Aorta (tissue), 5 donors: ENCODE results near the gene ITGB2. TPM values are rescaled to one million over a fixed set of nuclear protein-coding genes. Genes with fewer than 3 reads are reported as not detected.

Experiments used
- ATAC-seq: fragments of 200-7000 bp; cut with Tn5 transposase; one replicate; pipeline ENCODE4 v1.9.1; 2022; ENCODE audit warnings: moderate library complexity; ENCODE audit not compliant: low FRiP score
- DNase-seq, 2 donors: peaks; one replicate each; pipeline ENCODE4 v3.0.0-alpha.2; 2020
- H3K27ac ChIP-seq, 2 donors: one replicate each; pipeline ENCODE4 v1.5.1; 2013; ENCODE audit warnings: low read length in 2 of 2, mild to moderate bottlenecking in 2 of 2, moderate library complexity in 2 of 2, control low read depth in 1 of 2, inconsistent platforms in 1 of 2, low read depth in 1 of 2
- H3K27me3 ChIP-seq, 2 donors: one replicate each; pipeline ENCODE4 v1.6.1; 2013; ENCODE audit warnings: control low read depth in 1 of 2, low read length in 1 of 2, mild to moderate bottlenecking in 1 of 2, moderate library complexity in 1 of 2; ENCODE audit not compliant: insufficient read depth in 2 of 2, control insufficient read depth in 1 of 2
- H3K36me3 ChIP-seq, 2 donors: one replicate each; pipeline ENCODE4 v1.6.1; 2013; ENCODE audit warnings: control low read depth in 1 of 2, low read length in 1 of 2, mild to moderate bottlenecking in 1 of 2; ENCODE audit not compliant: insufficient read depth in 2 of 2, control insufficient read depth in 1 of 2
- H3K4me1 ChIP-seq, 2 donors: one replicate each; pipeline ENCODE4 v1.6.1; 2013; ENCODE audit warnings: low read length in 2 of 2, control low read depth in 1 of 2, mild to moderate bottlenecking in 1 of 2, moderate library complexity in 1 of 2; ENCODE audit not compliant: insufficient read depth in 2 of 2, control insufficient read depth in 1 of 2
- H3K4me3 ChIP-seq, 2 donors: one replicate each; pipeline ENCODE4 v1.5.1; 2013; ENCODE audit warnings: low read length in 2 of 2, control low read depth in 1 of 2, mild to moderate bottlenecking in 1 of 2
- H3K9me3 ChIP-seq: one replicate; pipeline ENCODE4 v1.6.1; 2013; ENCODE audit warnings: mild to moderate bottlenecking, low read length; ENCODE audit not compliant: control insufficient read depth
- WGBS, 2 donors: extraction: QIAGEN DNeasy Blood & Tissue Kit; methylation state at CpG; one replicate each; pipeline ENCODE4 v1.1.7; 2013; 5-methylcytosine and 5-hydroxymethylcytosine counted together
- intact Hi-C, 2 donors: fragments of 100-400 bp; cut with DNase I; formaldehyde crosslinking; loops; one replicate each; pipeline versions ENCODE4 v1.14.2 to v1.15.0; 2022
- polyA plus RNA-seq, 2 donors: library from polyadenylated mRNA; stranded (reverse); fragments of 200-250 nt; gene quantifications; one replicate each; pipeline ENCODE4 v1.2.3, GENCODE V29; 2013
- total RNA-seq, 2 donors: library from RNA; stranded (reverse); fragmentation: NEBNext Ultra II Directional; extraction: Animal tissue kit (Norgen Biotek cat#: 25700); gene quantifications; one replicate each; pipeline ENCODE4 v1.2.1, GENCODE V29; 2021
- donor health status: healthy with polysubstance abuse.
- donor health status: Bipolar disorder and iron deficiency.
- donor health status: DM: no; HTN: no; CAD: no.
- donor health status: DM: no; HTN: no; CAD: no.
- donor health status: DM: yes; HTN: yes; CAD: no.

ITGB2 gene
- total and polyA plus RNA-seq, 4 donors: 6.7 to 110 (median 57.0) TPM

DNA sequence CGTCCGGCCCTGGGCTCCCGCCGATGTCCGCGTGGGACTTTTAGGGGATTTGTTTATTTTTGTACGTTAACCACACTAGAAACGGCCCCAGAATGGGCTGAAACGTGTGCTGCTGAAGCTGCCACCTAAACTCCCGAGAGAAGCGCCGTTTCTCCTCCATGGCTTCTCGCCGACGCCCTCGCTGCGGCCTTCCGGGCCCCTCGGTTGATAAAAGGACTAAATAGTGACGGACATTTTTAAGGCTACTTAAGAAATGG lies 46.5 kb downstream of the ITGB2 start:
- WGBS, 2 donors: 0 to 2% methylated on average over 20 of the region's 20 CpGs
- peak overlapping the region; percentile 8 to 57 for H3K4me3 ChIP-seq
- ATAC-seq (no peak), DNase-seq (no peak)
- H3K27me3 ChIP-seq: no peaks in the 10 kb centered on the region
- peak overlapping the region; percentile 93 to 95 for H3K27ac ChIP-seq
- no peaks in the 10 kb centered on the region for H3K9me3 ChIP-seq
- H3K4me1 ChIP-seq: peaks cover 0 to 4% of the 10 kb centered on the region in 2 donors
- H3K36me3 ChIP-seq: no peaks in the 10 kb centered on the region
- intact Hi-C loops: loop anchor here (5.0 to 10.0 kb wide), 3 partner anchors 57 to 261 kb away; partner anchors contain the start of genes SUMO3 (in 2 of the 2) and UBE2G2 (in 1 of the 2)

DNA sequence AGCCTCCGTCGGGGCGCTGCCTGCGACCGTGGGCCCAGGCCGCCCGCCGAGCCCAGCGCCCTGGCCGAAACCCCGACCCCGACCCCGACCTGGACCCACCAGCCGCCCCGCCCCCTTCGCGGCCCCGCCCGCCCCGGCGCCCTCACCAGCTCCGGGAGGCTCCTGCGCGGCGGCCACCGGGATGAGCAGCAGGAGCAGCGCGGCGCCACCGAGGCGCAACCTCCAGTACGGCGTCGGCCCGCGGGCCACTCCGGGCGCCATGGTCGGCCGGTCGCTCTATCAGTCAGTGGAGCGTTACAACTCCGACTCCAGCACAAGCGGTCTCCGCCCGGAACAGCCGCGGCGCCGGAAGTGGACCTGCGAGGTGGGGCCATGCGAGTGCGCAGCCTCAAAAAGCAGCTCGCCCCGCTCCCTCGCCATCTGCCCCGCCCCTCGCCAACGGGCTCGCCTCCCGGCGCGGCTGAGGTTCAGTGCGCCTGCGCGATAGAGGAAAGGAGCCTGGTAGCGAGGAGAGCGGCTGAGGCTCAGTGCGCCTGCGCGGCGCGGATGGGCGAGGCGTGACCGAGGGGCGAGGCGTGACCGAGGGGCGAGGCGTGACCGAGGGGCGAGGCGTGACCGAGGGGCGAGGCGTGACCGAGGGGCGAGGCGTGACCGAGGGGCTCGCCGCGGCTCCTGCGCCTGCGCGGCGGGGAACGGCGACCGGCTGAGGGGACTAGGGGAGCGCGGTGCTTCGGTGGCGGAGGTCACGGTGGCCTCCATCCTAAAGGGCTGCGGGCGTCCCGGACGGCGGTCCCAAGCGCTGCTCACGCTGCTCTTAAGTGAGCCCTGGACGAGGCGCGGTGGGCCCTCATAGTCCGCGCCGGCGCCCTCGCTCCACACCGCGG lies 47.1 kb downstream of the ITGB2 start, which contains the start of gene PTTG1IP:
Gene PTTG1IP, minus strand, starts transcription at position 335 of the 884 bp plus-strand sequence. Its CDS starts 74 bp downstream, at position 261.
- intact Hi-C loops: loop anchor here (5.0 to 10.0 kb wide), 3 partner anchors 56 to 261 kb away; partner anchors contain the start of genes SUMO3 (in 2 of the 2) and UBE2G2 (in 1 of the 2)
- ATAC-seq: peak; percentile 91
- H3K4me3 ChIP-seq: peak within 1 kb of the TSS; percentile 88 to 89
- H3K4me1 ChIP-seq: peaks cover 0 to 4% of the 10 kb centered on the region in 2 donors
- WGBS, 2 donors: 0 to 1% methylated on average over 97 to 123 of the region's 123 CpGs
- H3K27me3 ChIP-seq: no peaks in the 10 kb centered on the region
- DNase-seq: peak; percentile 99 to 100
- H3K9me3 ChIP-seq: no peaks in the 10 kb centered on the region
- H3K27ac ChIP-seq: peak within 1 kb of the TSS; percentile 95 to 98
- no peaks in the 10 kb centered on the region for H3K36me3 ChIP-seq

DNA sequence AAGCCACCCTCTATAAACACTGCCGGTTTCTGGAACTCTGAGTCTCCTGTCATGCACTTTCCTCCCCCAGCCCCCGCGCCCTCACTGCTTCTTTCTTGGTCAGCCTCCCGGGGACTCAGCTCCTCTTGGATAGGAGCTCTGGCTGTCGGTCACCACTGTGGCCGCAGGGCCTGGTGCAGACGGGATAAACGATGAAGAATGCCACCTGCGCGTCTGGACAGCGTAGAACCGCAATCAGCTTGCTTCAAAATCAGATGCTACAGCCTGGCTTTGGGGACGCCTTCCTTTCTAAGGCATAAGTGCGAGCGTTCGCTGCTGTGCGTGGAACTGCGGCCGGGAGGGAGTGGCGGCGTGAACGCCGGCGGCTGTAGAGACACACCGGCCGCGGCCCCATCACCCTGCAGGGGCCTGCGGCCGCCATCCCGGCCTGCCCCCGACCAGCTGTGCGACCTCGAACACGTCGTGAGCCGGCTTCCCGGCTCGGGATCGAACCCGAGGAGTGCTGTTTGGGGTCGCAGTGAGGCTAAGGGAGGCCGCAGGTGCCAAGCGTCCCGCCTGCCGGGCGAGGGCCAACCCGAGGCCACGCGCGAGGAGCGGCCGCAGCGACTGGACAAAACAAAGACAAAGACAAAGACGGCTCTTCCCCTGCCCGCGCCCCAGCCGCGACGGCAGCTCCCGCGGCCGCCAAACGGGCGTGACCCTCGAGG lies 47.9 kb downstream of the ITGB2 start:
- WGBS, 2 donors: 0% methylated on average over 56 to 65 of the region's 65 CpGs
- DNase-seq: peak; percentile 70 to 83

DNA sequence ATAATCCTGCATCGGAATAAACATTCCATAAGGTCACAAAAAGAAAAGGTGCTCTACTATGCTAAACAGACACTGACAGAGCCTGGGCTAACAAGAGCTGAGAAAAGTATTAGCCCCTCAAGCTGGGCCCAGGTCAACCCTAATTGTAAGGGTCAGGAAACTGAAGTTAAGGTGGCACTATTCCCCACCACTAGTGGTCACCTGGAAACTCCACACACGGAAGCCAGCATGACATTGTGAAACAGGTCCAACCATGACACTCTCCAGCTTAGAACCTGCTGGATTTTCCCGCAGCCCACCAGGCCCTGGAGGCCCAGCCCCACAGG lies 48.4 kb downstream of the ITGB2 start:
- Histone ChIP-seq H3K9me3 (no peaks in the 10 kb centered on the region), H3K4me3 (peak overlapping the region; percentile 88 to 89), H3K36me3 (no peaks in the 10 kb centered on the region), H3K27ac (peak overlapping the region; percentile 62 to 98), H3K4me1 (peaks cover 0 to 4% of the 10 kb centered on the region in 2 donors), H3K27me3 (no peaks in the 10 kb centered on the region)
- ATAC-seq (no peak), DNase-seq (no peak)
- intact Hi-C loops: loop anchor here (5.0 to 10.0 kb wide), 3 partner anchors 55 to 263 kb away; partner anchors contain the start of genes SUMO3 (in 2 of the 2) and UBE2G2 (in 1 of the 2)
- WGBS, 2 donors: 2% methylated on average over 3 of the region's 3 CpGs

More for the DNA sequence above, 47.9 kb downstream of the ITGB2 start:
- H3K4me1 ChIP-seq: peaks cover 0 to 4% of the 10 kb centered on the region in 2 donors
- H3K36me3 ChIP-seq: no peaks in the 10 kb centered on the region
- no peaks in the 10 kb centered on the region for H3K9me3 ChIP-seq
- peak overlapping the region; percentile 88 to 89 for H3K4me3 ChIP-seq
- no peak for ATAC-seq
- H3K27ac ChIP-seq: peak overlapping the region; percentile 62 to 98
- H3K27me3 ChIP-seq: no peaks in the 10 kb centered on the region
- intact Hi-C loops: loop anchor here (5.0 to 10.0 kb wide), 3 partner anchors 56 to 262 kb away; partner anchors contain the start of genes SUMO3 (in 2 of the 2) and UBE2G2 (in 1 of the 2)

DNA sequence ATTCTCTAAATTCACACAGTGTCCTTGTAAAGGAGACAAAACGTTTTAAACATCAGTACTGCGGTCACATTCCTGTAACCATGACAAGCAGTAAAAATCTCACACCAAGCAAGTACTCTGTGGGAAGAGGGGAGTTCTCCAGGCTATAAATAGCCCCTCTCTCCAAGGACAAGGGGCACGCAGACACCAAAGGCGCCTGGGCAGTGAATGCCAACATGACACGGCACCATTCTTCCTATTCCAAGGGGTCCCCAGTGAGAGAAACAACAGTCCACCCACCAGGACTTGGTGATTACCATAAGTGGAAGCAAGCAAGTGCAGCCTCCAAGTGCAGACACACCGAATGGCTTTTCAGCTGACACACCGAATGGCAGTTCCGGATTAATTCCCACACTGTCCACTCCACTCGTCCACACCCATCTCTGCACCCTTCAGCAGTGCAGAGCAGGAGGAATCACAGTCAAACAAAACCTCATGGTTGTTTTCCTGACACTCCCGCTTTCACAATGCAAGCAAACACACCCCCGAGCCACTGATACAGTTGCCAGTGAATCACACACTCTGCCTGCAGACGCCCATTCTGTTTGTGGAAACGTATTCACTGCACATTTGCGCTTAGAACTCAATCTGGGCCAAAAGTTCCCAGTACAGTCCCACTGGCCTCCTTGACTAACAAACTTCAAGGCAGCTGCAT lies 49.0 kb downstream of the ITGB2 start:
- Histone ChIP-seq H3K4me1 (peaks cover 0 to 4% of the 10 kb centered on the region in 2 donors), H3K27me3 (no peaks in the 10 kb centered on the region), H3K36me3 (no peaks in the 10 kb centered on the region), H3K27ac (peak overlapping the region; percentile 62 to 98), H3K9me3 (no peaks in the 10 kb centered on the region), H3K4me3 (peak overlapping the region; percentile 88 to 89)
- DNase-seq: peak; percentile 74 to 81
- ATAC-seq: no peak
- intact Hi-C loops: loop anchor here (5.0 to 10.0 kb wide), 3 partner anchors 54 to 263 kb away; partner anchors contain the start of genes SUMO3 (in 2 of the 2) and UBE2G2 (in 1 of the 2)
- WGBS, 2 donors: 1 to 2% methylated on average over 14 of the region's 14 CpGs

DNA sequence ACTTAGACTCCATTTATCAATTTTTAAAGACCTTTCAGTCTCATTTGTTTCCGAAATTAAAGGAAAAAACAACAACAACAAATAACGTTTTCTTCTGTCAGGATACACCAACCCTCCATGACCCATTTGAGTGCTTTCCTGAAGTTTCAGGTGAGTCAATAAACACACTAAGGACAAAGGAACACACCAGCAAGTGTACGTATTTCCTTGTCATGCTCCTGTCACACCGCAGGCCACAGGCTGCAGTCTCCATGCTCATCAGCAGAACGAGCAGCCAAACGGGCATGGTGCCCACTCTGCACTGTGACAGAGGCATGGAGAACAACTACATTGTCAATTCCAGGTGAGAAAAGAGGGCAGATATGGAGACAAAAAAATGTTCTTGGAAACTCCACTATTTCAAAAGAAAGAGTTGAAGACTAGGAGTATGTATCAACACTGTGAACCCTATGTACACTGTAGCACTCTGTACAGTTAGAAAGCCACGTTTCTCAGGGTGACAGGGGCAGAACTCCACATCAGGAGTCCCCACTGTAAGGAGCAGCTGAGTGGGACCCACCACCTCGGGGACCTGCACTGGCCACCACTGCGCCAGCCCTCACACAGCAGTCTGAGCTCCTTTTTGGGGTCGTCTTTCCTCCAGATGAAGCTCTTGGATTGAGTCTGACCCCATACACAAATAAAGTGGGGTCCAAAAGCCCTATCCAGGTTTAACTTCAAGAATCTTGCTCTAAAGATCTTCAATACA lies 49.8 kb downstream of the ITGB2 start:
- 37 to 41% methylated on average over 10 of the region's 10 CpGs for WGBS, 2 donors

DNA sequence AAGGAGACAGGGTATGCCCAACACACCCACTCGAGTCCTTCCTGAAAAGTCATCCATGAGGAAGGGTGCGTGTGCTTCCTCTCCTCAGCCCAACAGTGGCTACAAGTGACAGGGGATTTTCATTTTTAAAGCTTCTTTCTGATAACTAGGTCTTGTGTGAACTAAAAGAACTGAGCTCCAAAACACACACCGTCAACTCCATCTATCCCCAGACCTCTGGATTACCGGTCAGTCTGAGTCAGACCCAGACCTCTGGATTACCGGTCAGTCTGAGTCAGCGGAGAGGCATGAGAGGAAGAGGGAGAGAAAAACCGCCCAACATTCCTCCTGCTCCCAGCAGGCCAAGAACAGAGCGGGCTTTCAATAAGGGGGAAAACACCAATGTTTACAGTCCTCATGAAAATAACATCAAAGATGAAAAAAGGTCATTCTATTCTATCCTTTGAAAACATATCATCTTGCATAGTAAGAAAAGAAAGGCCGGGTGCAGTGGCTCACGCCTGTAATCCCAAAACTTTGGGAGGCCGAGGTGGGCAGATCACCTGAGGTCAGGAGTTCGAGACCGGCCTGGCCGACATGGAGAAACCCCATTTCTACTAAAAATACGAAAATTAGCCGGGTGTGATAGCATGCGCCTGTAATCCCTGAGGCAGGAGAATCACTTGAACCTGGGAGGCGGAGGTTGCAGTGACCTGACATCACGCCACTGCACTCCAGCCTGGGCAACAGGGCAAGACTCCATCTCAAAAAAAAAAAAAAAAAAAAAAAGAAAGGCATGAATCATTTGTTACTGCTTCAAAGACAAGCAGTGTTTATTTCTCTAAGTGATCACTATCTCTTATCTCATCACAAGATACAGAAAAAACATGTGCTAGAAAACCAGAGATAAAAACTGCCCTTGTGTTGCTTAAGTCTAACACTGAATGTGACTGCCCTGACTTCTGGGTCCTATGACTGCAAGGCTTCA lies 50.6 kb downstream of the ITGB2 start:
- Histone ChIP-seq H3K4me3 (no peak overlapping the region), H3K27ac (peak overlapping the region; percentile 47 to 97), H3K36me3 (no peaks in the 10 kb centered on the region), H3K9me3 (no peaks in the 10 kb centered on the region), H3K4me1 (peaks cover 0 to 4% of the 10 kb centered on the region in 2 donors), H3K27me3 (no peaks in the 10 kb centered on the region)
- 32 to 36% methylated on average over 19 of the region's 19 CpGs for WGBS, 2 donors
- DNase-seq: peak; percentile 76 to 84
- ATAC-seq: peak; percentile 12
- intact Hi-C loops: loop anchor here (5.0 to 10.0 kb wide), 3 partner anchors 53 to 265 kb away; partner anchors contain the start of genes SUMO3 (in 2 of the 2) and UBE2G2 (in 2 of the 2)

More for the DNA sequence above, 49.8 kb downstream of the ITGB2 start:
- intact Hi-C loops: loop anchor here (5.0 to 10.0 kb wide), 3 partner anchors 54 to 264 kb away; partner anchors contain the start of genes SUMO3 (in 2 of the 2) and UBE2G2 (in 1 of the 2)
- Histone ChIP-seq H3K27me3 (no peaks in the 10 kb centered on the region), H3K4me1 (peaks cover 0 to 4% of the 10 kb centered on the region in 2 donors), H3K9me3 (no peaks in the 10 kb centered on the region), H3K36me3 (no peaks in the 10 kb centered on the region), H3K4me3 (peak overlapping the region in 1 of 2 donors; percentile 35), H3K27ac (peak overlapping the region; percentile 47 to 96)
- ATAC-seq: no peak
- DNase-seq: peak; percentile 63 to 80
